SK-N-SH (cell line): ENCODE results near the gene MPC2. TPM values are rescaled to one million over a fixed set of nuclear protein-coding genes. Genes with fewer than 3 reads are reported as not detected.

Experiments
- CTCF ChIA-PET: fragments of 300-600, 350-600 bp; formaldehyde crosslinking; extraction: SDS; loops from one replicate; lab custom pipeline; 2021; lab: Yijun Ruan, JAX
- POLR2A ChIA-PET: fragments of 350-600 bp; sonication (Branson Sonifier 250); formaldehyde crosslinking; extraction: SDS; loops from one replicate; lab custom pipeline; 2020; ENCODE audit warnings: antibody characterized with exemption, inconsistent platforms; lab: Yijun Ruan, JAX
- DNase-seq: peaks from one replicate; pipeline ENCODE4 v3.0.0; 2012
- H2AFZ ChIP-seq: fragments of 200-600 bp; sonication (generic); 2 replicates; pipeline ENCODE4 v1.8.1; 2016; ENCODE audit warnings: antibody characterized with exemption, mild to moderate bottlenecking, low read depth
- H3F3A ChIP-seq: fragments of 200-600 bp; sonication (generic); replicated peaks from 2 replicates; pipeline ENCODE3; 2016; ENCODE audit warnings: antibody characterized with exemption, mild to moderate bottlenecking; ENCODE audit not compliant: insufficient read depth
- H3K27ac ChIP-seq, 2 experiments: fragments of 200-500 bp in 1 of 2; fragments of 200-600 bp in 1 of 2; sonication (Bioruptor generic) in 1 of 2; sonication (generic), shearing (Covaris generic) in 1 of 2; 2 replicates each; pipeline versions ENCODE4 v1.5.1 to v1.6.1; 2014 to 2016; ENCODE audit warnings: low read depth in 2 of 2, inconsistent platforms in 1 of 2, low read length in 1 of 2, mild to moderate bottlenecking in 1 of 2, mixed read lengths in 1 of 2
- H3K27me3 ChIP-seq: fragments of 200-600 bp; sonication (generic), shearing (Covaris generic); 2 replicates; pipeline ENCODE4 v1.6.1; 2016; ENCODE audit warnings: mixed run types; ENCODE audit not compliant: insufficient read depth
- H3K36me3 ChIP-seq, 2 experiments: fragments of 200-500 bp in 1 of 2; fragments of 200-600 bp in 1 of 2; sonication (Bioruptor generic) in 1 of 2; sonication (generic) in 1 of 2; replicated peaks in 1 of 2; 2 replicates each; pipeline versions ENCODE3 to v1.5.1; 2014 to 2016; ENCODE audit warnings: low read length in 1 of 2, mild to moderate bottlenecking in 1 of 2; ENCODE audit not compliant: insufficient read depth in 2 of 2, control insufficient read depth in 1 of 2
- H3K4me1 ChIP-seq, 2 experiments: fragments of 200-500 bp in 1 of 2; fragments of 200-600 bp in 1 of 2; sonication (Bioruptor generic) in 1 of 2; sonication (generic), shearing (Covaris generic) in 1 of 2; 2 replicates each; pipeline versions ENCODE4 v1.5.1 to v1.6.1; 2014 to 2016; ENCODE audit warnings: low read depth in 1 of 2, low read length in 1 of 2, mixed run types in 1 of 2; ENCODE audit not compliant: insufficient read depth in 2 of 2, control insufficient read depth in 1 of 2
- H3K4me2 ChIP-seq: fragments of 200-600 bp; sonication (generic), shearing (Covaris generic); 2 replicates; pipeline ENCODE4 v1.6.1; 2017; ENCODE audit warnings: mixed run types
- H3K4me3 ChIP-seq, 2 experiments: fragments of 200-500 bp in 1 of 2; fragments of 200-600 bp in 1 of 2; sonication (Bioruptor generic) in 1 of 2; sonication (generic), shearing (Covaris generic) in 1 of 2; 2 replicates each; pipeline versions ENCODE4 v1.5.1 to v1.8.1; 2014 to 2016; ENCODE audit warnings: low read depth in 2 of 2, inconsistent platforms in 1 of 2, low read length in 1 of 2, mild to moderate bottlenecking in 1 of 2, mixed read lengths in 1 of 2, moderate library complexity in 1 of 2
- H3K79me2 ChIP-seq: fragments of 200-600 bp; sonication (generic); 2 replicates; pipeline ENCODE4 v1.8.1; 2017; ENCODE audit warnings: mild to moderate bottlenecking; ENCODE audit not compliant: insufficient read depth
- H3K9ac ChIP-seq: fragments of 200-600 bp; sonication (generic); 2 replicates; pipeline ENCODE4 v1.6.1; 2017; ENCODE audit warnings: mixed run types
- H3K9me2 ChIP-seq: fragments of 200-600 bp; sonication (generic); 2 replicates; pipeline ENCODE4 v1.6.1; 2017; ENCODE audit warnings: mixed run types
- H3K9me3 ChIP-seq: fragments of 200-600 bp; sonication (generic); 2 replicates; pipeline ENCODE4 v1.6.1; 2017; ENCODE audit warnings: mixed run types, mild to moderate bottlenecking, moderate library complexity
- H4K20me1 ChIP-seq: fragments of 200-600 bp; sonication (generic); 2 replicates; pipeline ENCODE4 v1.6.1; 2017; ENCODE audit warnings: mild to moderate bottlenecking, mixed run types; ENCODE audit not compliant: insufficient read depth
- FOSL2 ChIP-seq: IDR thresholded peaks from 2 replicates; pipeline ENCODE4 v1.4.0; 2012; ENCODE audit warnings: low read depth, mild to moderate bottlenecking, moderate library complexity, borderline replicate concordance
- FOXJ3 ChIP-seq: sonication (generic); formaldehyde crosslinking; IDR thresholded peaks from 2 replicates; pipeline ENCODE4 v1.5.1; 2020; ENCODE audit warnings: mild to moderate bottlenecking, missing genetic modification reagents
- FOXM1 ChIP-seq: IDR thresholded peaks from 2 replicates; pipeline ENCODE4 v1.4.0; 2012; ENCODE audit warnings: low read depth, mild to moderate bottlenecking
- MEF2A ChIP-seq: IDR thresholded peaks from 2 replicates; pipeline ENCODE4 v1.4.0; 2012; ENCODE audit warnings: low read depth, borderline replicate concordance
- RAD21 ChIP-seq: IDR thresholded peaks from 2 replicates; pipeline ENCODE4 v1.6.1; 2012; ENCODE audit warnings: mild to moderate bottlenecking, low read length
- RFX5 ChIP-seq: IDR thresholded peaks from 2 replicates; pipeline ENCODE4 v1.6.1; 2012; ENCODE audit warnings: mild to moderate bottlenecking, improper control_type of control experiment, low read length
- RXRA ChIP-seq: IDR thresholded peaks from 2 replicates; pipeline ENCODE4 v1.4.0; 2012; ENCODE audit warnings: low read depth, mild to moderate bottlenecking, borderline replicate concordance
- SIN3A ChIP-seq: IDR thresholded peaks from 2 replicates; pipeline ENCODE4 v1.6.1; 2012; ENCODE audit warnings: low read depth, mild to moderate bottlenecking, low read length, moderate library complexity, borderline replicate concordance
- SMC3 ChIP-seq: IDR thresholded peaks from 2 replicates; pipeline ENCODE4 v1.6.1; 2012; ENCODE audit warnings: low read depth, low read length, improper control_type of control experiment
- TEAD4 ChIP-seq: IDR thresholded peaks from 2 replicates; pipeline ENCODE4 v1.4.0; 2012; ENCODE audit warnings: mild to moderate bottlenecking, borderline replicate concordance; ENCODE audit not compliant: insufficient read depth
- USF1 ChIP-seq: IDR thresholded peaks from 2 replicates; pipeline ENCODE4 v1.4.0; 2012; ENCODE audit warnings: low read depth, borderline replicate concordance
- WGBS: methylation state at CpG from one replicate; pipeline ENCODE4 v1.1.6; 2017; ENCODE audit warnings: low lambda C conversion rate; 5-methylcytosine and 5-hydroxymethylcytosine counted together
- polyA plus RNA-seq, 3 experiments: library from polyadenylated mRNA; depleted of rRNA; stranded (reverse); fragments of >200 nt; gene quantifications; 2 replicates each; pipeline ENCODE4 v1.2.3, GENCODE V29; 2012
- TF ChIP-seq, protein P1 (sequence below): IDR thresholded peaks from 2 replicates; pipeline ENCODE4 v1.6.1; 2012; ENCODE audit warnings: mild to moderate bottlenecking, low read depth, low read length, moderate library complexity
- TF ChIP-seq, protein P2 (sequence below): fragments of 150-350 bp; IDR thresholded peaks from 2 replicates; pipeline ENCODE4 v1.6.1; 2017; ENCODE audit warnings: antibody characterized with exemption, low read length, low read depth, borderline replicate concordance
- TF ChIP-seq, protein P3 (sequence below): IDR thresholded peaks from 2 replicates; pipeline ENCODE4 v1.4.0; 2012; ENCODE audit warnings: low read depth

Gene MPC2
- polyA plus RNA-seq, 1 of the 3 experiments (the other 2 are of a cell fraction) = 15.9 TPM

GRCh38 chr1:167923324-167924056, 13.4 kb downstream of the MPC2 start:
- DNase-seq = no peak
- peaks cover 0 to 3% of the 10 kb centered on the region in 2 experiments; a peak in 3 of 4 replicates for H3K4me1 ChIP-seq
- H3K9me2 ChIP-seq = no peaks in the 10 kb centered on the region
- H3K27ac ChIP-seq = no peak overlapping the region
- WGBS = 87% methylated on average over 3 of the region's 3 CpGs
- H3F3A ChIP-seq = peaks cover 7% of the 10 kb centered on the region
- H3K36me3 ChIP-seq = peaks cover 0 to 11% of the 10 kb centered on the region in 2 experiments
- H3K4me2 ChIP-seq = no peak overlapping the region
- no peaks in the 10 kb centered on the region for H3K27me3 ChIP-seq
- H4K20me1 ChIP-seq = no peaks in the 10 kb centered on the region
- H3K4me3 ChIP-seq = no peak overlapping the region
- H3K9ac ChIP-seq = no peak overlapping the region
- ChIA-PET CTCF (no interaction called here), POLR2A (no interaction called here)
- H2AFZ ChIP-seq = no peak overlapping the region
- H3K79me2 ChIP-seq = peaks cover 26% of the 10 kb centered on the region; the same call in 1 of the 2 replicates
- no peaks in the 10 kb centered on the region for H3K9me3 ChIP-seq
- TF ChIP-seq FOSL2 = no peak
- no peak for TF ChIP-seq MEF2A
- TF ChIP-seq RFX5 = no peak
- TF ChIP-seq RAD21 = no peak
- no peak for TF ChIP-seq SIN3A
- TF ChIP-seq, protein P1, sequence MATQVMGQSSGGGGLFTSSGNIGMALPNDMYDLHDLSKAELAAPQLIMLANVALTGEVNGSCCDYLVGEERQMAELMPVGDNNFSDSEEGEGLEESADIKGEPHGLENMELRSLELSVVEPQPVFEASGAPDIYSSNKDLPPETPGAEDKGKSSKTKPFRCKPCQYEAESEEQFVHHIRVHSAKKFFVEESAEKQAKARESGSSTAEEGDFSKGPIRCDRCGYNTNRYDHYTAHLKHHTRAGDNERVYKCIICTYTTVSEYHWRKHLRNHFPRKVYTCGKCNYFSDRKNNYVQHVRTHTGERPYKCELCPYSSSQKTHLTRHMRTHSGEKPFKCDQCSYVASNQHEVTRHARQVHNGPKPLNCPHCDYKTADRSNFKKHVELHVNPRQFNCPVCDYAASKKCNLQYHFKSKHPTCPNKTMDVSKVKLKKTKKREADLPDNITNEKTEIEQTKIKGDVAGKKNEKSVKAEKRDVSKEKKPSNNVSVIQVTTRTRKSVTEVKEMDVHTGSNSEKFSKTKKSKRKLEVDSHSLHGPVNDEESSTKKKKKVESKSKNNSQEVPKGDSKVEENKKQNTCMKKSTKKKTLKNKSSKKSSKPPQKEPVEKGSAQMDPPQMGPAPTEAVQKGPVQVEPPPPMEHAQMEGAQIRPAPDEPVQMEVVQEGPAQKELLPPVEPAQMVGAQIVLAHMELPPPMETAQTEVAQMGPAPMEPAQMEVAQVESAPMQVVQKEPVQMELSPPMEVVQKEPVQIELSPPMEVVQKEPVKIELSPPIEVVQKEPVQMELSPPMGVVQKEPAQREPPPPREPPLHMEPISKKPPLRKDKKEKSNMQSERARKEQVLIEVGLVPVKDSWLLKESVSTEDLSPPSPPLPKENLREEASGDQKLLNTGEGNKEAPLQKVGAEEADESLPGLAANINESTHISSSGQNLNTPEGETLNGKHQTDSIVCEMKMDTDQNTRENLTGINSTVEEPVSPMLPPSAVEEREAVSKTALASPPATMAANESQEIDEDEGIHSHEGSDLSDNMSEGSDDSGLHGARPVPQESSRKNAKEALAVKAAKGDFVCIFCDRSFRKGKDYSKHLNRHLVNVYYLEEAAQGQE = no peak
- no peak for TF ChIP-seq FOXJ3
- no peak for TF ChIP-seq USF1
- TF ChIP-seq RXRA = no peak
- TF ChIP-seq, protein P2, sequence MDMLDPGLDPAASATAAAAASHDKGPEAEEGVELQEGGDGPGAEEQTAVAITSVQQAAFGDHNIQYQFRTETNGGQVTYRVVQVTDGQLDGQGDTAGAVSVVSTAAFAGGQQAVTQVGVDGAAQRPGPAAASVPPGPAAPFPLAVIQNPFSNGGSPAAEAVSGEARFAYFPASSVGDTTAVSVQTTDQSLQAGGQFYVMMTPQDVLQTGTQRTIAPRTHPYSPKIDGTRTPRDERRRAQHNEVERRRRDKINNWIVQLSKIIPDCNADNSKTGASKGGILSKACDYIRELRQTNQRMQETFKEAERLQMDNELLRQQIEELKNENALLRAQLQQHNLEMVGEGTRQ = no peak
- TF ChIP-seq, protein P3, sequence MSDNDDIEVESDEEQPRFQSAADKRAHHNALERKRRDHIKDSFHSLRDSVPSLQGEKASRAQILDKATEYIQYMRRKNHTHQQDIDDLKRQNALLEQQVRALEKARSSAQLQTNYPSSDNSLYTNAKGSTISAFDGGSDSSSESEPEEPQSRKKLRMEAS = no peak
- no peak for TF ChIP-seq FOXM1
- no peak for TF ChIP-seq TEAD4
- no peak for TF ChIP-seq SMC3
